ENCODE results near the gene ENGASE.

GRCh38 chr17:79073706-79074088 lies 927 bp upstream of the ENGASE start:
- TF ChIP-seq, protein P1, sequence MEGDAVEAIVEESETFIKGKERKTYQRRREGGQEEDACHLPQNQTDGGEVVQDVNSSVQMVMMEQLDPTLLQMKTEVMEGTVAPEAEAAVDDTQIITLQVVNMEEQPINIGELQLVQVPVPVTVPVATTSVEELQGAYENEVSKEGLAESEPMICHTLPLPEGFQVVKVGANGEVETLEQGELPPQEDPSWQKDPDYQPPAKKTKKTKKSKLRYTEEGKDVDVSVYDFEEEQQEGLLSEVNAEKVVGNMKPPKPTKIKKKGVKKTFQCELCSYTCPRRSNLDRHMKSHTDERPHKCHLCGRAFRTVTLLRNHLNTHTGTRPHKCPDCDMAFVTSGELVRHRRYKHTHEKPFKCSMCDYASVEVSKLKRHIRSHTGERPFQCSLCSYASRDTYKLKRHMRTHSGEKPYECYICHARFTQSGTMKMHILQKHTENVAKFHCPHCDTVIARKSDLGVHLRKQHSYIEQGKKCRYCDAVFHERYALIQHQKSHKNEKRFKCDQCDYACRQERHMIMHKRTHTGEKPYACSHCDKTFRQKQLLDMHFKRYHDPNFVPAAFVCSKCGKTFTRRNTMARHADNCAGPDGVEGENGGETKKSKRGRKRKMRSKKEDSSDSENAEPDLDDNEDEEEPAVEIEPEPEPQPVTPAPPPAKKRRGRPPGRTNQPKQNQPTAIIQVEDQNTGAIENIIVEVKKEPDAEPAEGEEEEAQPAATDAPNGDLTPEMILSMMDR (IDR thresholded peaks at IDR 0.05; ENCODE audit: insufficient read depth, low read depth, low read length), result no peak
- TF ChIP-seq EZH2 (IDR thresholded peaks at IDR 0.05; ENCODE audit: insufficient read depth, low read length), result no peak
